GM12801 (cell line): ENCODE results near the gene FAM117A.

Experiments used
- TF ChIP-seq, protein P1 (sequence below): IDR thresholded peaks from one replicate; pipeline ENCODE4 v1.5.1; 2011; ENCODE audit warnings: control low read depth; ENCODE audit not compliant: insufficient read length; ENCODE audit errors: extremely low read depth

The FAM117A gene, protein sequence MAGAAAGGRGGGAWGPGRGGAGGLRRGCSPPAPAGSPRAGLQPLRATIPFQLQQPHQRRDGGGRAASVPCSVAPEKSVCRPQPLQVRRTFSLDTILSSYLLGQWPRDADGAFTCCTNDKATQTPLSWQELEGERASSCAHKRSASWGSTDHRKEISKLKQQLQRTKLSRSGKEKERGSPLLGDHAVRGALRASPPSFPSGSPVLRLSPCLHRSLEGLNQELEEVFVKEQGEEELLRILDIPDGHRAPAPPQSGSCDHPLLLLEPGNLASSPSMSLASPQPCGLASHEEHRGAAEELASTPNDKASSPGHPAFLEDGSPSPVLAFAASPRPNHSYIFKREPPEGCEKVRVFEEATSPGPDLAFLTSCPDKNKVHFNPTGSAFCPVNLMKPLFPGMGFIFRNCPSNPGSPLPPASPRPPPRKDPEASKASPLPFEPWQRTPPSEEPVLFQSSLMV

DNA sequence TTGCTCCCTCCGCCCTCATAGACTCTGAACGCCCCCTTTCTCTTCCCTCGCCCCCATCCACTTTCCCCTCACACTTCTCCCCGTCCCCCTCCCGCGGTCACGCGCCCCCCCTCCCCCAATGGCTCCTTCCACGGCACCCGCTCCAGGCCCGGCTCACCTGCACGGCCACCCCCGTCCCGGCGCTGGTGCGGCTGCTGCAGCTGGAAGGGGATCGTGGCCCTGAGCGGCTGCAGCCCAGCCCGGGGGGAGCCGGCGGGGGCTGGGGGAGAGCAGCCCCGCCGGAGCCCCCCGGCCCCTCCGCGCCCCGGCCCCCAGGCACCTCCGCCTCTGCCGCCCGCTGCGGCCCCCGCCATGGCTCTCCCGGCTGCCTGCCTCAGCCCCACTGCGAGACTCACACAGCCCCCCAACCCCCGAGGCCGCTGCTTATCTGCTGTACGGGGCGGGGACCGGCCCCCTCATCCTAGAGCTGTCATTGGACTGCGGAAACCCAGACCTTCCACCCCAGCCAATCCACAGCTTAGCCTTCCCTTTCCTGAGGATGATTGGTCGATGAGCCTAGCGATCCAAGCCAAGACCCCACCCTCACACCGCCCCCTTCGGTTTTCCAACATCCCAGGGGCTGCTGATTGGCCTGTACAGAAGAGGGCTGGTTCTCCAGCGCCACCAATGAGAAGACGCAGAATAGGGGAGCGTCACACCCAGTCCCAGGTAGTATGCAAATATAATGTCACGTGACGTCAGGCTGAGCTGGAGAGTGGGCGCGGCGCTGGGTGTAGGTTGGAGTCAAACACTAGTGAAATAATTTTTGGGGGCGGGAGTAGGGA, at the start of gene FAM117A:
Gene FAM117A (minus strand): TSS at position 397 of the 824 bp plus-strand sequence. CDS start 44 bp downstream, at position 353.
- TF ChIP-seq, protein P1, sequence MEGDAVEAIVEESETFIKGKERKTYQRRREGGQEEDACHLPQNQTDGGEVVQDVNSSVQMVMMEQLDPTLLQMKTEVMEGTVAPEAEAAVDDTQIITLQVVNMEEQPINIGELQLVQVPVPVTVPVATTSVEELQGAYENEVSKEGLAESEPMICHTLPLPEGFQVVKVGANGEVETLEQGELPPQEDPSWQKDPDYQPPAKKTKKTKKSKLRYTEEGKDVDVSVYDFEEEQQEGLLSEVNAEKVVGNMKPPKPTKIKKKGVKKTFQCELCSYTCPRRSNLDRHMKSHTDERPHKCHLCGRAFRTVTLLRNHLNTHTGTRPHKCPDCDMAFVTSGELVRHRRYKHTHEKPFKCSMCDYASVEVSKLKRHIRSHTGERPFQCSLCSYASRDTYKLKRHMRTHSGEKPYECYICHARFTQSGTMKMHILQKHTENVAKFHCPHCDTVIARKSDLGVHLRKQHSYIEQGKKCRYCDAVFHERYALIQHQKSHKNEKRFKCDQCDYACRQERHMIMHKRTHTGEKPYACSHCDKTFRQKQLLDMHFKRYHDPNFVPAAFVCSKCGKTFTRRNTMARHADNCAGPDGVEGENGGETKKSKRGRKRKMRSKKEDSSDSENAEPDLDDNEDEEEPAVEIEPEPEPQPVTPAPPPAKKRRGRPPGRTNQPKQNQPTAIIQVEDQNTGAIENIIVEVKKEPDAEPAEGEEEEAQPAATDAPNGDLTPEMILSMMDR: no peak

DNA sequence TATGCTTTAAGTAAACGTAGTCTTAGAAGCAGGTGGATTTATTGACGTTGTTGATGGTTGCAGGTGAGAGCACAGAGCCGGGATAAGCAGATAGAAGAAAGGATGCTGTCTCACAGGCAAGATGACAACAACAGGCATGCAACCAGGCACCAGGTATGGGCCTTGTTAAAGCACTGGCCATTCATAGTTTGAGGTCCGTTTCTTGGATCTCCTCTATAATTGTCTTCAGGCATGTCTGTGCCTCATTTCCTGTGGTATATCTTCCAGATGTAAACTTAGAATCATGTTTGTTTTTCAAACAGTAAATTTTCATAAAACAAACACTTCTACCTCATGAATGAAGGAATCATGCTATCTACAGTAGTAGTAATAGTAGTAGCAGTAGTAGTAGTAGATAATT, 45.1 kb upstream of the FAM117A start:
- TF ChIP-seq, protein P1: no peak

DNA sequence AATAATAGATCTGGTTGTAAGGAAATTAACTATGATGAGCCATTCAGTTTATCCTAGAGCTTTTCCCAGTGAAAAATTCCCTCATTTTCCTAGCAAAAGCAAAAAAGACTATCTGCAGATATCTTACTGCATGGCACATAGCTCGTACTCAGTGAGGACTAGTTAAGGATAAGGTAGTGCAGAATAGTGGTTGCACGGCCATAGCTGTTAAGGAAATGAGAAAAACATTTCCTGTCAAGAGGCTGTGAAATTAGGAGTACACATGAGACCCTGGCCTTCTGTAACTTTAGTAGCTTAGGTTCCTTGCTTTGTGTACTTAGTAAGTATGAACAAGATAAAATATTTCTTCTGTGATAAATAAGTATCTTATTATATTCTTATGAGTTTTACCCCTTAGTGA, 34.8 kb upstream of the FAM117A start:
- TF ChIP-seq, protein P1: no peak

DNA sequence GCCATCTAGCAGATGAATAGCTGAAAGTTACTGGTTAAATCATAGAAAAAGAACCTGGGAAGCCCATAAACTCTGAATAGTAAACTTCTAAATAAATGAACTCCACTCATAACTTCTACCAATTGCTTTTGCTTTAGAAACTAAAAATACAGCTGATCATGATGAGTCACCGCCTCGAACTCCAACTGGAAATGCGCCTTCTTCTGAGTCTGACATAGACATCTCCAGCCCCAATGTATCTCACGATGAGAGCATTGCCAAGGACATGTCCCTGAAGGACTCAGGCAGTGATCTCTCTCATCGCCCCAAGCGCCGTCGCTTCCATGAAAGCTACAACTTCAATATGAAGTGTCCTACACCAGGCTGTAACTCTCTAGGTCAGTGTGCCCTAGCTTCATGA, 34.3 kb upstream of the FAM117A start:
- TF ChIP-seq, protein P1: no peak

DNA sequence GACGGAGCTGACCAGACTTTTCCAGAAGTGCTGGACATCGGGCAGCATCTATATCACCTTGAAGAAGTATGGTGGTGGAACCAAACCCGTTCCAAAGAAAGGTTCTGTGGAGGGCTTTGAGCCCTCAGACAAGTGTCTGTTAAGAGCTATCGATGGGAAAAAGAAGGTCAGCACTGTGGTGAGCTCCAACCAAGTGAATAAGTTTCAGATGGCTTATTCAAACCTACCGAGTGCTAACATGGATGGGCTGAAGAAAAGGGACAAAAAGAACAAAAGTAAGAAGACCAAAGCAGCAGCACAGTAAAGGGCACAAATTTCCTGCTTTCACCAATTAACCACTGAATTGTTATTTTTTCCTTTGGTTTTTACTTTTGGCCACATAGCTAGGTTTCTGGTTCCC, 31.4 kb upstream of the FAM117A start:
- TF ChIP-seq, protein P1: no peak

DNA sequence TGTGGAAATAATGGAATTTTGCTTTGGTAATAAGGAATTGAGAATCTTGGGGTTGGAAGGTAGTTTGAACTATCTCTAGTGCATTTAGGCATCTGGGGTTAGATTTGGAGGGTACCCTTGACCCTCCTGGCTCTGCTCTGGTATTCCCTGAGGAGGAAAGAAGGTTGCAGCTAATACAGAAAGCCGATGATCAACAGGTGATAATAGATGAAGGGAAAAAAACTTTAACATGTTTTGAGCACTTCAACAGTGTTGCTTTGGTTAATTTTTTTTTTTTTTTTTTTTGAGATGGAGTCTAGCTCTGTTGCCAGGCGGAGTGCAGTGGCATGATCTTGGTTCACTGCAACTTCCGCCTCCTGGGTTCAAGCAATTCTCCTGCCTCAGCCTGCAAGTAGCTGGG, 29.4 kb upstream of the FAM117A start:
- TF ChIP-seq, protein P1: no peak

DNA sequence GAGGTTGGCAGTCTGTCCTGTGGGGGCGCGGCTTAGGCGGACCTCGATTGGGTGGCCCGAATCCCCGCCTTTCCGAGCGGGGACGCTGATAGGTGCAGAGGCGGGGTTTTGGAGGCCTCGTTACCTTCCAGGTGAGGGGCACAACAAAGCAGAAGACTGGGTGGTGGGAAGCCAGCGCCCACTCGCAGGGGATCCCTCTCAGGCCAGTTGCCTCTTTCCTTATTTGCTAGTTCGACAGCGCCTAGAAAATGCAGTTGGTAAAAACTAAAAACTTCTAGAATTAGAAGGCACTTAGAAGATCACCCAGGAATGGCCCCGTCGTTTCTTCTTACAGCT, 25.3 kb upstream of the FAM117A start:
- TF ChIP-seq, protein P1: no peak
